ENCODE results near the gene DCP2.

The DCP2 gene

GRCh38 chr5:113005454-113005853 lies 28.9 kb downstream of the DCP2 start:
- TF ChIP-seq EZH2 (IDR thresholded peaks at IDR 0.05; ENCODE audit: borderline replicate concordance, low read length) (no peak), CTCF (IDR thresholded peaks at IDR 0.05; ENCODE audit: low read length) (no peak)
- Histone ChIP-seq H3K79me2 (ENCODE audit: insufficient read depth, low read length) (no peaks in the 10 kb centered on the region), H3K4me2 (ENCODE audit: low read length) (no peak overlapping the region), H3K27me3 (ENCODE audit: insufficient read depth, low read length) (no peaks in the 10 kb centered on the region), H3K36me3 (ENCODE audit: insufficient read depth, low read length) (peaks cover 91% of the 10 kb centered on the region), H3F3A (ENCODE audit: insufficient read depth, low read length) (no peaks in the 10 kb centered on the region), H3K4me3 (ENCODE audit: low read depth, low read length, poor library complexity, severe bottlenecking) (no peak overlapping the region), H3K9me2 (ENCODE audit: low read depth, low read length) (no peaks in the 10 kb centered on the region), H3K9ac (ENCODE audit: low read length) (no peak overlapping the region), H3K27ac (ENCODE audit: low read depth, low read length, poor library complexity, severe bottlenecking) (no peak overlapping the region), H3K9me3 (ENCODE audit: low read length) (no peaks in the 10 kb centered on the region), H2AFZ (ENCODE audit: low read length) (no peak overlapping the region), H3K4me1 (ENCODE audit: insufficient read depth, low read length, severe bottlenecking) (no peaks in the 10 kb centered on the region), H4K20me1 (ENCODE audit: insufficient read depth, low read length) (no peaks in the 10 kb centered on the region)

- TF ChIP-seq EZH2 (IDR thresholded peaks at IDR 0.05; ENCODE audit: borderline replicate concordance, low read length): no peak
- Histone ChIP-seq H3K9me3 (ENCODE audit: low read length) (no peaks in the 10 kb centered on the region), H3K9ac (ENCODE audit: low read length) (no peak overlapping the region), H3K9me2 (ENCODE audit: low read depth, low read length) (no peaks in the 10 kb centered on the region), H3K36me3 (ENCODE audit: insufficient read depth, low read length) (peaks cover 82% of the 10 kb centered on the region), H3F3A (ENCODE audit: insufficient read depth, low read length) (no peaks in the 10 kb centered on the region), H3K4me2 (ENCODE audit: low read length) (no peak overlapping the region), H3K27ac (ENCODE audit: low read depth, low read length, poor library complexity, severe bottlenecking) (no peak overlapping the region), H2AFZ (ENCODE audit: low read length) (no peak overlapping the region), H3K79me2 (ENCODE audit: insufficient read depth, low read length) (no peaks in the 10 kb centered on the region), H4K20me1 (ENCODE audit: insufficient read depth, low read length) (no peaks in the 10 kb centered on the region), H3K4me3 (ENCODE audit: low read depth, low read length, poor library complexity, severe bottlenecking) (no peak overlapping the region), H3K4me1 (ENCODE audit: insufficient read depth, low read length, severe bottlenecking) (peaks cover 25% of the 10 kb centered on the region), H3K27me3 (ENCODE audit: insufficient read depth, low read length) (no peaks in the 10 kb centered on the region)
These were observed 41.5 kb downstream of the DCP2 start for GRCh38 chr5:113017881-113018635.

GRCh38 chr5:113020461-113021273 lies 44.1 kb downstream of the DCP2 start:
- Histone ChIP-seq H3K9me3 (ENCODE audit: low read length) (no peaks in the 10 kb centered on the region), H3K9me2 (ENCODE audit: low read depth, low read length) (no peaks in the 10 kb centered on the region)

More at GRCh38 chr5:113020461-113021273, 44.1 kb downstream of the DCP2 start:
- H3K79me2 ChIP-seq (ENCODE audit: insufficient read depth, low read length): no peaks in the 10 kb centered on the region
- H3K27me3 ChIP-seq (ENCODE audit: insufficient read depth, low read length): no peaks in the 10 kb centered on the region
- no peak overlapping the region for H3K4me3 ChIP-seq (ENCODE audit: low read depth, low read length, poor library complexity, severe bottlenecking)
- no peak overlapping the region for H3K9ac ChIP-seq (ENCODE audit: low read length)
- H4K20me1 ChIP-seq (ENCODE audit: insufficient read depth, low read length): no peaks in the 10 kb centered on the region
- H2AFZ ChIP-seq (ENCODE audit: low read length): no peak overlapping the region
- no peak overlapping the region for H3K27ac ChIP-seq (ENCODE audit: low read depth, low read length, poor library complexity, severe bottlenecking)
- peaks cover 56% of the 10 kb centered on the region for H3K36me3 ChIP-seq (ENCODE audit: insufficient read depth, low read length)
- no peaks in the 10 kb centered on the region for H3F3A ChIP-seq (ENCODE audit: insufficient read depth, low read length)
- TF ChIP-seq EZH2 (IDR thresholded peaks at IDR 0.05; ENCODE audit: borderline replicate concordance, low read length) (no peak), CTCF (IDR thresholded peaks at IDR 0.05; ENCODE audit: low read length) (no peak)
- peaks cover 25% of the 10 kb centered on the region for H3K4me1 ChIP-seq (ENCODE audit: insufficient read depth, low read length, severe bottlenecking)
- no peak overlapping the region for H3K4me2 ChIP-seq (ENCODE audit: low read length)

Data from OCI-LY1 (cell line).